Osteoblast (primary cell): ENCODE results near the gene BDKRB2. TPM values are rescaled to one million over a fixed set of nuclear protein-coding genes. Genes with fewer than 3 reads are reported as not detected.
"Not testable (repeated sequence)": the region's sequence is repeated elsewhere in the genome, so short reads cannot be mapped to it uniquely, and the experiment has no call there.

Experiments
- DNase-seq: peaks from one replicate; pipeline ENCODE4 v3.0.0; 2011; ENCODE audit warnings: low spot score, mixed read lengths; ENCODE audit not compliant: insufficient read length; ENCODE audit errors: missing footprints
- H2AFZ ChIP-seq: 2 replicates; pipeline ENCODE4 v1.6.0; 2011; ENCODE audit warnings: mild to moderate bottlenecking, low read length
- H3K27ac ChIP-seq: 2 replicates; pipeline ENCODE4 v1.5.1; 2011; ENCODE audit warnings: mild to moderate bottlenecking, low read depth, low read length, moderate library complexity
- H3K27me3 ChIP-seq: 2 replicates; pipeline ENCODE4 v1.6.0; 2012; ENCODE audit warnings: mild to moderate bottlenecking, control low read depth, inconsistent platforms, low read length, moderate library complexity; ENCODE audit not compliant: insufficient read depth
- H3K36me3 ChIP-seq: 2 replicates; pipeline ENCODE4 v1.5.1; 2011; ENCODE audit warnings: mild to moderate bottlenecking, low read length, control low read depth, moderate library complexity; ENCODE audit not compliant: insufficient read depth
- H3K4me1 ChIP-seq: 2 replicates; pipeline ENCODE4 v1.5.1; 2011; ENCODE audit warnings: mild to moderate bottlenecking, low read length, control low read depth, moderate library complexity; ENCODE audit not compliant: insufficient read depth
- H3K4me2 ChIP-seq: 2 replicates; pipeline ENCODE4 v1.6.0; 2011; ENCODE audit warnings: mild to moderate bottlenecking, low read length; ENCODE audit not compliant: insufficient read depth
- H3K4me3 ChIP-seq: fragments of 200-600 bp; sonication (generic); 3 replicates; pipeline ENCODE4 v1.5.1; 2012; ENCODE audit warnings: mild to moderate bottlenecking, low read length, inconsistent platforms; ENCODE audit not compliant: insufficient read depth
- H3K79me2 ChIP-seq: 2 replicates; pipeline ENCODE4 v1.6.0; 2012; ENCODE audit warnings: mild to moderate bottlenecking, low read length, control low read depth, inconsistent platforms; ENCODE audit not compliant: insufficient read depth
- H3K9me3 ChIP-seq: 2 replicates; pipeline ENCODE4 v1.5.1; 2011; ENCODE audit warnings: low read depth, low read length, control low read depth
- H4K20me1 ChIP-seq: 2 replicates; pipeline ENCODE4 v1.6.0; 2012; ENCODE audit warnings: mild to moderate bottlenecking, low read length, control low read depth; ENCODE audit not compliant: insufficient read depth
- total RNA-seq: library from RNA; depleted of rRNA; stranded (reverse); fragments of >200 nt; gene quantifications from 2 replicates; pipeline ENCODE4 v1.2.3, GENCODE V29; 2012
- TF ChIP-seq, protein P1 (sequence below): IDR thresholded peaks from 2 replicates; pipeline ENCODE4 v1.5.1; 2011; ENCODE audit warnings: mild to moderate bottlenecking, low read depth, low read length, moderate library complexity; ENCODE audit errors: extremely low read depth

The BDKRB2 gene
- total RNA-seq, 1 donor, result 7.6 TPM

DNA sequence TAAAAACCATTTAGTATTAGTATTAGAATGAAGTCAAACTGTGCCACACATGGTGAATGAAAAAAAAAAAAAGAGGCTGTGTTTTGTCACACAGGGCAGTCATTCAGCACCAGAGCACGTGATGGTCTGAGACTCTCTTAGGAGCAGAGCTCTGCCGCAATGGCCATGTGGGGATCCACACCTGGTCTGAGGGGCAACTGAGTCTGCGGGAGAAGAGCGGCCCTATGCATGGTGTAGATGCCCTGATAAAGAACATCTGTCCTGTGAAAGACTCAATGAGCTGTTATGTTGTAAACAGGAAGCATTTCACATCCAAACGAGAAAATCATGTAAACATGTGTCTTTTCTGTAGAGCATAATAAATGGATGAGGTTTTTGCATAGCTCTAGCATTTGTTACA, 39.1 kb downstream of the BDKRB2 start:
- no peak for DNase-seq

DNA sequence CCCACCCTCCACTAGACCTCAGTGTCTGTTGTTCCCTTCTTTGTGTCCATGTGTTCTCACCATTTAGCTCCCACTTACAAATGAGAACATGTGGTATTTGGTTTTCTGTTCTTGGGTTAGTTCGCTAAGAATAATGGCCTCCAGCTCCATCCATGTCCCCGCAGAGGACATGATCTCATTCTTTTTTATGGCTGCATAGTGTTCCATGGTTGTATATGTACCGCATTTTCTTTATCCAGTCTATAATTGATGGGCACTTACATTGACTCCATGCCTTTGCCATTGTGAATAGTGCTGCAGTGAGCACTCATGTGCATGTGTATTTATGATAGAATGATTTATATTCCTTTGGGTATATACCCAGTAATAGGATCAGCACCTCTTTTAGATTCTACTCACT, 40.4 kb downstream of the BDKRB2 start:
- Histone ChIP-seq H3K4me1 (peaks cover 33% of the 10 kb centered on the region), H3K36me3 (peaks cover 23% of the 10 kb centered on the region)
- not testable (repeated sequence) for H3K27me3 ChIP-seq, H2AFZ ChIP-seq, H3K9me3 ChIP-seq, DNase-seq, H4K20me1 ChIP-seq, H3K27ac ChIP-seq, H3K4me3 ChIP-seq, H3K79me2 ChIP-seq, H3K4me2 ChIP-seq

More for the DNA sequence above, 39.1 kb downstream of the BDKRB2 start:
- TF ChIP-seq, protein P1, sequence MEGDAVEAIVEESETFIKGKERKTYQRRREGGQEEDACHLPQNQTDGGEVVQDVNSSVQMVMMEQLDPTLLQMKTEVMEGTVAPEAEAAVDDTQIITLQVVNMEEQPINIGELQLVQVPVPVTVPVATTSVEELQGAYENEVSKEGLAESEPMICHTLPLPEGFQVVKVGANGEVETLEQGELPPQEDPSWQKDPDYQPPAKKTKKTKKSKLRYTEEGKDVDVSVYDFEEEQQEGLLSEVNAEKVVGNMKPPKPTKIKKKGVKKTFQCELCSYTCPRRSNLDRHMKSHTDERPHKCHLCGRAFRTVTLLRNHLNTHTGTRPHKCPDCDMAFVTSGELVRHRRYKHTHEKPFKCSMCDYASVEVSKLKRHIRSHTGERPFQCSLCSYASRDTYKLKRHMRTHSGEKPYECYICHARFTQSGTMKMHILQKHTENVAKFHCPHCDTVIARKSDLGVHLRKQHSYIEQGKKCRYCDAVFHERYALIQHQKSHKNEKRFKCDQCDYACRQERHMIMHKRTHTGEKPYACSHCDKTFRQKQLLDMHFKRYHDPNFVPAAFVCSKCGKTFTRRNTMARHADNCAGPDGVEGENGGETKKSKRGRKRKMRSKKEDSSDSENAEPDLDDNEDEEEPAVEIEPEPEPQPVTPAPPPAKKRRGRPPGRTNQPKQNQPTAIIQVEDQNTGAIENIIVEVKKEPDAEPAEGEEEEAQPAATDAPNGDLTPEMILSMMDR, result no peak
- Histone ChIP-seq H3K4me1 (peaks cover 22% of the 10 kb centered on the region), H3K36me3 (peaks cover 34% of the 10 kb centered on the region), H3K4me3 (no peak overlapping the region), H3K9me3 (no peaks in the 10 kb centered on the region), H3K27ac (no peak overlapping the region), H3K27me3 (no peaks in the 10 kb centered on the region), H3K79me2 (no peaks in the 10 kb centered on the region), H3K4me2 (no peak overlapping the region), H2AFZ (no peak overlapping the region), H4K20me1 (peaks cover 3% of the 10 kb centered on the region)

DNA sequence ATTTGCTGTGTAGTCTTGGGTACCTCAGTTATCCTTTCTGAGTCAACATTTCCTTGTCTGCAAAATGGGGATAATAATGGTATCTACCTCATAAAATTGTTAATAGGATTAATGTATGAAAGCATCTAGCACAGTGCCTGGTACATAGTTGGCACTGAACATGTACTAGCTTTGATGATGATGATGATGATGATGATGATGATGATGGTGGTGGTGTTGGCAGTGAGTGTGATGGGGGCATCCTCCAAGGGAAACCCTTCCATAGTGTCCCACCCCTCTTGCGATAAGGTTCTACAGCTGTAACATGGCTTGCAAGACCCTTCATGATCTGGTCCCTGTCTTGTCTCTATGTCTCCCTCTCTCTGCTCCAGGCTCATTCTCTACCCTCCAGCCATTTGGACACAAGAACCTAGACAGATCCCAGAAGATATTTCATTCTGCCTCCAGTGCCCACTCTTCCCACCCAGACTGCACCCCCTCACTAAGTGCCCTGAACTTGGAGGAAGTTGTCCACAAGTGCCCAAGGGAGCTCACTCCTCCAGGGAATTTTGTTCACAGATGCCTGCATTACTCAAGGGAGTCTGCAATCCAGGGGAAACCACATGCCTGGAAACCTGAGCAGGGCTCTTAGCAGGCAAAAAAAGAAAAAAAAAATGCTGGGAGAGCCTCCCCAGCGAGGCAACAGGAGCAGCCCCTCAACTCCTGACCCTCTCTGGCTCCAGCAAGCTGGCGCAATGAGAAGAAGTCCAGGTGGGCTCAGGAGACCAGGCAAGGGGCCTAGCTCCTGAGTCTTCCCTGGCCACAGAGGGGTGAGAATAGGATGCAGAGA, 41.3 kb downstream of the BDKRB2 start:
- Histone ChIP-seq H3K4me3 (no peak overlapping the region), H3K79me2 (no peaks in the 10 kb centered on the region), H3K27ac (peak overlapping the region; percentile 89), H3K9me3 (no peaks in the 10 kb centered on the region), H3K27me3 (no peaks in the 10 kb centered on the region), H3K4me1 (peaks cover 33% of the 10 kb centered on the region), H2AFZ (no peak overlapping the region), H4K20me1 (no peaks in the 10 kb centered on the region), H3K4me2 (peak overlapping the region; percentile 56), H3K36me3 (peaks cover 14% of the 10 kb centered on the region)
- peak; percentile 84 for DNase-seq
- TF ChIP-seq, protein P1, result no peak

DNA sequence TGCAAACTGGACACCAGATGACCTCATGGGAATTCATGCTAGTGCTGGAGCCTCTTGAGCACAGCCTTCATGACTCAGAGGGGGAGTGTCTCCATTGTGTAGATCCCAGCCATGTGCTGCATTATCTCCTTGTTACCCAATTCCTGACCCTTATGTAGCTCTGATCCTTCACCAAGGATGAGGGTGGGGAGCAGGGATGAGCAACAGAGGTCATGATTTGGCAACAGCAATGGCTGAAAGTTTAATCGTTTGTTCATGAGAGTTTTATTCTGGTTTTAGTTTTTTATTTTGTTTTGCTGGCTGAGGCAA, 41.9 kb downstream of the BDKRB2 start:
- Histone ChIP-seq H3K4me2 (peak overlapping the region; percentile 56), H3K4me3 (no peak overlapping the region), H3K4me1 (peaks cover 34% of the 10 kb centered on the region), H3K79me2 (no peaks in the 10 kb centered on the region), H3K36me3 (peaks cover 9% of the 10 kb centered on the region), H3K27me3 (no peaks in the 10 kb centered on the region), H2AFZ (no peak overlapping the region), H3K9me3 (no peaks in the 10 kb centered on the region), H3K27ac (peak overlapping the region; percentile 89), H4K20me1 (no peaks in the 10 kb centered on the region)
- DNase-seq, result peak; percentile 97
- TF ChIP-seq, protein P1, result no peak
